Memory B cell (primary cell): ENCODE data around the gene DMRT3.
A peak's percentile ranks its signal among the peaks of the same experiment; 100 is the strongest.

Experiments used
- ATAC-seq: fragments of 150-1000 bp; cut with Tn5 transposase; 2 replicates; pipeline ENCODE4 v1.10.0; 2021; ENCODE audit warnings: low read depth, mild to moderate bottlenecking, moderate library complexity
- DNase-seq, 2 donors: peaks; one replicate each; pipeline ENCODE4 v3.0.0; 2022; ENCODE audit warnings: low spot score in 2 of 2
- H3K27ac Mint-ChIP-seq: one replicate; pipeline ENCODE4 v1.8.0; 2022; ENCODE audit warnings: mild to moderate bottlenecking, moderate library complexity, mixed read lengths
- H3K27me3 Mint-ChIP-seq: one replicate; pipeline ENCODE4 v1.8.0; 2022; ENCODE audit warnings: mixed read lengths
- H3K36me3 Mint-ChIP-seq: one replicate; pipeline ENCODE4 v1.8.0; 2022; ENCODE audit warnings: mild to moderate bottlenecking, mixed read lengths
- H3K4me1 Mint-ChIP-seq: one replicate; pipeline ENCODE4 v1.8.0; 2022; ENCODE audit warnings: mixed read lengths
- H3K4me3 Mint-ChIP-seq: one replicate; pipeline ENCODE4 v1.8.0; 2022; ENCODE audit warnings: mild to moderate bottlenecking, moderate library complexity, mixed read lengths
- H3K9me3 Mint-ChIP-seq: one replicate; pipeline ENCODE4 v1.8.0; 2022; ENCODE audit warnings: mixed read lengths

DMRT3 gene

GRCh38 chr9:1005043-1005667 is 28.7 kb downstream of the DMRT3 start:
- Mint-ChIP-seq H3K4me3 (no peak overlapping the region), H3K27me3 (peaks cover 10% of the 10 kb centered on the region), H3K27ac (no peak overlapping the region), H3K9me3 (no peaks in the 10 kb centered on the region), H3K4me1 (peaks cover 8% of the 10 kb centered on the region), H3K36me3 (no peaks in the 10 kb centered on the region)
- DNase-seq (no peak), ATAC-seq (peak; percentile 52)

DNA sequence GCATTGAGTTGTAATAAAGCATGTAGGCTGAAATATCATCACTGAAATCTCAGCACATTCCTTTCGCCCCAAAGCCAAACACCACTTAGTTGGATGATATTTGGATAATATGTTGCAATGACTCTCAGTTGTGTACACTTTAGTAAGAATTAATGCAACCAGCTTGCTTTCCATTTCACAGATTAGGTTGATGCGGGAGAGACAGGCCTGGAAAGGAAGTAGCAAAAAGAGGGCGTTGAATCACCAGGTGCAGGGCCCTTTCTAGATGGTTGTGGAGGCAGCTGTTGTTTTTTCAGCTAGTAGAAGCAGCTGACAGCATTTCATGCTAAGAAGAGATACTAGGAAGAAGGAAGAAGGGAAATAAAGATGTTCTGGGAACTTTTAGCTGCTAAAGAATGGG is 30.9 kb downstream of the DMRT3 start:
- Mint-ChIP-seq H3K4me1 (peaks cover 8% of the 10 kb centered on the region), H3K27ac (no peak overlapping the region), H3K36me3 (no peaks in the 10 kb centered on the region), H3K4me3 (no peak overlapping the region), H3K27me3 (peaks cover 10% of the 10 kb centered on the region), H3K9me3 (no peaks in the 10 kb centered on the region)
- DNase-seq (no peak), ATAC-seq (no peak)

DNA sequence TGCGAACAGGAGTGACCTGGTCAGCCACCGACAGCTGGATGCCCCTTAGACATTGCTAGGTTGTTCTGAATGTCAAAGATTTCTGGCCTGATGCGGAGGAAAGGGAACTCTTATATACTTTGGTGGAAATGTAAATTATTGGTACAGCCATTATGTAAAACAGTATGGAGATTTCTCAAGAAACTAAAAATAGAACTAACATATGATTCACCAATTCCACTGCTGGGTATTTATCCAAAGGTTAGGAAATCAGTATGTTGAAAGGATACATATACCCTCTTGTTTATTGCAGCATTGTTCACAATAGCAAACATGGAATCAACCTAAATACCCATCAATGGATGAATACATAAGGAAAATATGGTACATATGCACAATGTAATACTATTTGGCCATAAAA is 31.8 kb downstream of the DMRT3 start:
- ATAC-seq (no peak), DNase-seq (no peak)
- no peak overlapping the region for H3K27ac Mint-ChIP-seq
- H3K4me1 Mint-ChIP-seq = peaks cover 12% of the 10 kb centered on the region
- no peaks in the 10 kb centered on the region for H3K36me3 Mint-ChIP-seq
- H3K9me3 Mint-ChIP-seq = no peaks in the 10 kb centered on the region
- H3K27me3 Mint-ChIP-seq = peaks cover 10% of the 10 kb centered on the region
- no peak overlapping the region for H3K4me3 Mint-ChIP-seq

DNA sequence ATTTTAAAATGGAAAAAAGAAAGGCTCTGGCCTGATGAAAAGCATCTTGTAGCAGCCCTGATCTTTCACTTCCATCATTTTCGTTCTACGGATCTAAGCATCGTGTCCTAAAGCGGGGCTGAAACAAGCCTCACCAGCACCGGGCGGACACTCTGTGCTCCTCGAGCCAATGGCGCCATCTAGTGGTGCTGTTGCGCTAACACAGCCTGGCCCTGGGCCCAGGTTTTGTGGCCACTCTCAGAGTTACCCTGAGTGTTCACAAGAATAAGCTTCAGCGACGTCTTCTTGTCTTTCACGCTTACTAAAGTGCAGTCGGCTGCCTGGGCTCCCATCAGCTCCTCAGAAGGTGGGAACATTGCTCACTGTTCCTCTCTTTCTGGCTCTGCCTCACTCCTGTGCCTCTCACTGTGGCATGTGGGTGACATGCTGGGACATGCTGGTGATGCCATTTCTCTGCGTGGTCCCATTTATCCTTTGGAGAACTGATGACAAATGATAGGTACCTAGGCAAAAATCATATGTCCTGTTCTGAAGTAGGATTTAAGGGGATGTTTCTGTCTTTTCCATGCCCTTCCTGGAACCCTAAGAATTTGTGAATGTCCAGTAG is 32.7 kb downstream of the DMRT3 start:
- Mint-ChIP-seq H3K4me1 (peaks cover 12% of the 10 kb centered on the region), H3K36me3 (no peaks in the 10 kb centered on the region), H3K27ac (no peak overlapping the region), H3K9me3 (no peaks in the 10 kb centered on the region), H3K4me3 (no peak overlapping the region), H3K27me3 (peaks cover 10% of the 10 kb centered on the region)
- DNase-seq = peak; percentile 69 to 83
- peak; percentile 88 for ATAC-seq

GRCh38 chr9:1013021-1013420 is 36.6 kb downstream of the DMRT3 start:
- no peak for DNase-seq
- ATAC-seq = peak; percentile 62
- Mint-ChIP-seq H3K9me3 (no peaks in the 10 kb centered on the region), H3K4me1 (peaks cover 9% of the 10 kb centered on the region), H3K27ac (no peak overlapping the region), H3K36me3 (no peaks in the 10 kb centered on the region), H3K27me3 (peaks cover 9% of the 10 kb centered on the region), H3K4me3 (no peak overlapping the region)

- Mint-ChIP-seq H3K27me3 (peaks cover 9% of the 10 kb centered on the region), H3K27ac (no peak overlapping the region), H3K9me3 (no peaks in the 10 kb centered on the region), H3K36me3 (no peaks in the 10 kb centered on the region), H3K4me3 (no peak overlapping the region), H3K4me1 (peaks cover 10% of the 10 kb centered on the region)
- ATAC-seq (no peak), DNase-seq (no peak)
Observed at GRCh38 chr9:1014225-1014624, 37.8 kb downstream of the DMRT3 start.

DNA sequence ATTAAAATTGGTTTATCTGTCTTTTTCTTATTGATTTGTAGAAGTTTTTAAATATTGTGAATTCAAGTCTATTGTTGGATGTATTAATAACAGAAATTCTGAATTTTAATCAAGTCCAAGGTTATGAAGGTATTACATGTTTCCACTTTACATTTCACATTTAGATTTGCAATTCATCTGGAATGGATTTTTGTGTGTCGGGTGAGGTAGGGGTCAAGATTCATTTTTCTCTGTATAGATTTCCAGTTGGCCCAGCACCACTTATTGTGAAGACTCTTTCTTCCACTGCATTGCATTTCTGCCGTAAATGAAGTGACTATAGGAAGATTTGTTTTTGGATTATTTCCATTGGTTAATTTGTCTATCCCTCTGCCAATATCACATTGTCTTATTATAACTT is 38.2 kb downstream of the DMRT3 start:
- Mint-ChIP-seq H3K4me3 (no peak overlapping the region), H3K9me3 (no peaks in the 10 kb centered on the region), H3K27ac (no peak overlapping the region), H3K36me3 (no peaks in the 10 kb centered on the region), H3K27me3 (peaks cover 9% of the 10 kb centered on the region), H3K4me1 (peaks cover 8% of the 10 kb centered on the region)
- no peak for DNase-seq
- no peak for ATAC-seq

GRCh38 chr9:1018121-1018520 is 41.7 kb downstream of the DMRT3 start:
- DNase-seq (no peak), ATAC-seq (no peak)
- H3K4me1 Mint-ChIP-seq = peaks cover 4% of the 10 kb centered on the region
- H3K9me3 Mint-ChIP-seq = no peaks in the 10 kb centered on the region
- peaks cover 2% of the 10 kb centered on the region for H3K36me3 Mint-ChIP-seq
- peaks cover 14% of the 10 kb centered on the region for H3K27me3 Mint-ChIP-seq
- H3K27ac Mint-ChIP-seq = no peak overlapping the region
- H3K4me3 Mint-ChIP-seq = no peak overlapping the region

GRCh38 chr9:1024112-1024511 is 47.7 kb downstream of the DMRT3 start:
- Mint-ChIP-seq H3K4me1 (no peaks in the 10 kb centered on the region), H3K36me3 (peaks cover 2% of the 10 kb centered on the region), H3K27me3 (peaks cover 16% of the 10 kb centered on the region), H3K27ac (no peak overlapping the region), H3K4me3 (no peak overlapping the region), H3K9me3 (peaks cover 2% of the 10 kb centered on the region)
- no peak for ATAC-seq
- no peak for DNase-seq

DNA sequence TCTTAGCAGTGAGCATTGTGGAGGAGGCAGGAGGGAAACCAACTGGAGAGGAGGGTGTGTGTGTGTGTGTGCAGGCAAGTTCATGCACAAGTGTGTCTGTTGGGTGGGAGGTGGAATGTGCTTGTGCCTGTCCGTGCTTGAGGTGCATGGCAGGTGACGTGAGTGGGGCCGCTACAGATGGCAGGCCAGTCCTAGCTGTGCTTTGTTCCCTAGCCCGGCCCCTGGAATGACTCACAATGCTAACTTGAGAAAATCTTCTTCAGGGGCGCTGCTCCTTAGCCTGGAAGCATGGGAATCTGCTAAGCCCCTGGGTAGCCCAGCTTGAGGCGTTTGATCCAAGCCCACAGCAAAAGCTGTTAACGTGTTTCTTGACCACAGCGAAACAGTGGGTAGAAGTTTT is 48.7 kb downstream of the DMRT3 start:
- Mint-ChIP-seq H3K36me3 (peaks cover 2% of the 10 kb centered on the region), H3K4me1 (no peaks in the 10 kb centered on the region), H3K27ac (no peak overlapping the region), H3K27me3 (peaks cover 16% of the 10 kb centered on the region), H3K4me3 (no peak overlapping the region), H3K9me3 (peaks cover 2% of the 10 kb centered on the region)
- DNase-seq (no peak), ATAC-seq (no peak)

DNA sequence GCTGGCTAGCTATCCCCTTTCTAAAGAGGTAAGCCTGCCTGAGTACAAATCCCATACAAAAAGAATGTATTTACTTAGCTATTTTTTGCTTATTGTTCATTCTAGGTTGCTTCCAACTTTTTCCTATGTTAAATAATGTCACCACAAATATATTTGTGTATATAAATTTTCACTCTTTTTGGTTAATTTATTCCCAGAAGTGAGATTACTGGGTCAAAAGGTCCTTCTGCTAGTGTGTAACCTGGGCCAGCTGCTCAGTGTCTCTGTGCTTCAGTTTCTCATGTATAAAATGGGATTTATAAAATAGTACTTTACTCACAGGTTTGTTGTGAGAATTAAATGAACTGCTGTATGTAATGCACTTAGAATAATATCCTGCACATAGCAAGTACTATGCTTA is 49.8 kb downstream of the DMRT3 start:
- H3K36me3 Mint-ChIP-seq = peaks cover 2% of the 10 kb centered on the region

DNA sequence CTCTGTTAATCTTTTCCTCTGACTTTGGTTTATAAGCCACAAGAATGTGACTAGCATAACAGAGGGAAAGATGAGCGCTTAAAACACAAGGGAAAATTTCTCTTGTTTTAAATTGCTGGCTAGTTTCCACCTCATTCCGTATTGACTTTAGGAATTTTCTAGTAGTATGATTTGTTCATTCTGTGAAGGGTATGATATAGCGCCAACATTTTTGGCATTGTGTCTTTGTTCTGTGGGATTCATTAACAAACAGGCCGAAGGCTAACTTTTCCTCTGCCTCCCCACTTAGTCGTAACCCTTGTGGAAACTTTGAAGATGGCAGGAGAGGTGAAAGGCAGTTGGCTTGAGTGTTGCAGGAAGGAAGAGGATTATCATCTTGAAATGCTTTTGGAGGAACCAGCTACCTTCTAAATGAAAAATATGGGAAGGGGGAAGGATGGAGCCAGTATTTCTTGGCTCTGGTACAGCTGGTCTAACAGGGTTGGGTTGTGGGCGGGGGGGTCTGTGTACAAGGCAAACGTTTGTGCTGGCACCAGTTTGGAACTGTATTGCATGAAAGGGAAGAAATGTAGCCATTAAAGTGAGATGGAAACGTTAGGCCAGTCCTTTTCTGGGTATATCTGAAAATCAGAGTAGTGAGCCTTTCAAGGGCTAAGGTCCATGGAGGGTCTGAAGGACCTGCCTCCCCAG is 52.2 kb downstream of the DMRT3 start:
- H3K9me3 Mint-ChIP-seq = peaks cover 2% of the 10 kb centered on the region
- H3K36me3 Mint-ChIP-seq = no peaks in the 10 kb centered on the region
- no peak overlapping the region for H3K27ac Mint-ChIP-seq
- H3K27me3 Mint-ChIP-seq = peaks cover 12% of the 10 kb centered on the region
- H3K4me3 Mint-ChIP-seq = no peak overlapping the region
- no peak for DNase-seq
- no peaks in the 10 kb centered on the region for H3K4me1 Mint-ChIP-seq
- no peak for ATAC-seq

More for the DNA sequence above, 49.8 kb downstream of the DMRT3 start:
- Mint-ChIP-seq H3K27me3 (peaks cover 12% of the 10 kb centered on the region), H3K4me1 (no peaks in the 10 kb centered on the region), H3K4me3 (no peak overlapping the region), H3K9me3 (peaks cover 2% of the 10 kb centered on the region), H3K27ac (no peak overlapping the region)
- DNase-seq (no peak), ATAC-seq (no peak)

DNA sequence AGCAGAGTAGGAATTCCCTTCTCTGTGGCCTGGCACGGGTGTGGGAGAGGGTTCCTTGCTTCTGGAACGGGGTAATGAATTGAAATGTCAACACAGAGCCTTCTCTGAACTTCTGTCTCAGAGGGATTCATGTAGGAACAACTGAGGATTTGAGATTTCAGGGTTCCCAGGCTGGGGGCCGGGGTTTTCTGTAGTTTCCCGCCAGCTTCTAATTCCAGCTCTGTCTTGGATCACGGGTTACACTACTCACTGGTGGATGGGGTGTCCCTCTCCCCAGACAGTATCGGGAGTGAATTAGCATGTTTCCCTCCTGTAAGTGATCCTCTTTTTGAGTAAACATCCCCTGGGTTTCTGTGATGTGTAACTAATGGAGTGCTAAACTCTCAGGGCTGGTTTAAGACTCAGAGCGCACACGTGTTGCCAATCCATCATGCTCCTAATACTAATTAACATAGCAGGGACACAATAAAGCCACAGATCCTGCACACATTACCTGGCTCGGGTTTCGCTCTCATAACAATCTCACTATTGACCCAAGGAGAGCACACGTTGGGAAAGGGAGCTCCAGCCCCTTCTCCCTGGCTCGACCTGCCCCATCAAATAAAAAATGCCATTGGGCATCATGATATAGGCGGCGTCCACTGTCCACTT is 55.6 kb downstream of the DMRT3 start:
- H3K27ac Mint-ChIP-seq = no peak overlapping the region
- no peaks in the 10 kb centered on the region for H3K9me3 Mint-ChIP-seq
- no peaks in the 10 kb centered on the region for H3K4me1 Mint-ChIP-seq
- H3K27me3 Mint-ChIP-seq = peaks cover 3% of the 10 kb centered on the region
- no peak overlapping the region for H3K4me3 Mint-ChIP-seq
- H3K36me3 Mint-ChIP-seq = no peaks in the 10 kb centered on the region
- ATAC-seq = no peak
- DNase-seq = no peak

- peaks cover 2% of the 10 kb centered on the region for H3K27me3 Mint-ChIP-seq
- no peaks in the 10 kb centered on the region for H3K9me3 Mint-ChIP-seq
- no peaks in the 10 kb centered on the region for H3K4me1 Mint-ChIP-seq
- no peak for ATAC-seq
- no peak overlapping the region for H3K4me3 Mint-ChIP-seq
- H3K27ac Mint-ChIP-seq = no peak overlapping the region
- no peak for DNase-seq
- no peaks in the 10 kb centered on the region for H3K36me3 Mint-ChIP-seq
Observed at GRCh38 chr9:1034271-1034670, 57.8 kb downstream of the DMRT3 start.
